Dendritic cell treated with granulocyte-macrophage colony-stimulating factor and Interleukin-4, amounts not matched to agents 40 ng/mL and 50 ng/mL, for 4 days (primary cell): ENCODE data around the gene NT5C3A.

Source experiments
- H3K27ac Mint-ChIP-seq: one replicate; pipeline ENCODE4 v1.8.0; 2022; ENCODE audit warnings: mild to moderate bottlenecking, mixed read lengths
- H3K27me3 Mint-ChIP-seq: one replicate; pipeline ENCODE4 v1.8.0; 2022; ENCODE audit warnings: mild to moderate bottlenecking, mixed read lengths
- H3K36me3 Mint-ChIP-seq: one replicate; pipeline ENCODE4 v1.8.0; 2022; ENCODE audit warnings: low read depth, mixed read lengths
- H3K4me1 Mint-ChIP-seq: one replicate; pipeline ENCODE4 v1.8.0; 2022; ENCODE audit warnings: low read depth, mixed read lengths
- H3K4me3 Mint-ChIP-seq: one replicate; pipeline ENCODE4 v1.8.0; 2022; ENCODE audit warnings: mild to moderate bottlenecking, moderate library complexity, mixed read lengths
- H3K9me3 Mint-ChIP-seq: one replicate; pipeline ENCODE4 v1.8.0; 2022; ENCODE audit warnings: mixed read lengths
- intact Hi-C: fragments of 100-400 bp; cut with micrococcal nuclease; formaldehyde crosslinking; loops from one replicate; pipeline ENCODE4 v1.15.0; 2022

Gene NT5C3A

GRCh38 chr7:33091111-33091531 is 28.5 kb upstream of the NT5C3A start:
- Mint-ChIP-seq H3K9me3 (no peaks in the 10 kb centered on the region), H3K27ac (no peak overlapping the region), H3K4me3 (no peak overlapping the region), H3K36me3 (peaks cover 31% of the 10 kb centered on the region), H3K27me3 (no peaks in the 10 kb centered on the region), H3K4me1 (peaks cover 5% of the 10 kb centered on the region)
- intact Hi-C loops: no loop called here

DNA sequence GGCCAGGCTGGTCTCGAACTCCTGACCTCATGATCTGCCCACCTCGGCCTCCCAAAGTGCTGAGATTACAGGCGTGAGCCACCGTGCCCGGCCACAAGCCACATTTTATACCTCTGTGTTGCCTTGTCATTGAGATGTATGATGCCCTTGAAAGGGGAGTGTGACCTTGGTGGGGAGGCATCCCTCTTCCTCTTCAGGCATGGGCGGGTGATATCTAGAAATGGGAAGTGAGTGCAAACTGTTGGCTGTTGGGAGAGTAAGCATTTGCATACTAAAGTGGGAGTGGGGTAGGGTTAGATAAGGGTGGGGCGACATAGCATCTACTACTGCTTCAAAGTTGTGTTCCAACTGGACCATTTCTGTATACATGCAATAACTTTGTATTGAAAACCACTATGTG is 26.6 kb upstream of the NT5C3A start:
- Mint-ChIP-seq H3K9me3 (no peaks in the 10 kb centered on the region), H3K27ac (no peak overlapping the region), H3K4me3 (no peak overlapping the region), H3K4me1 (peaks cover 5% of the 10 kb centered on the region), H3K36me3 (peaks cover 11% of the 10 kb centered on the region), H3K27me3 (no peaks in the 10 kb centered on the region)
- intact Hi-C loops: no loop called here

DNA sequence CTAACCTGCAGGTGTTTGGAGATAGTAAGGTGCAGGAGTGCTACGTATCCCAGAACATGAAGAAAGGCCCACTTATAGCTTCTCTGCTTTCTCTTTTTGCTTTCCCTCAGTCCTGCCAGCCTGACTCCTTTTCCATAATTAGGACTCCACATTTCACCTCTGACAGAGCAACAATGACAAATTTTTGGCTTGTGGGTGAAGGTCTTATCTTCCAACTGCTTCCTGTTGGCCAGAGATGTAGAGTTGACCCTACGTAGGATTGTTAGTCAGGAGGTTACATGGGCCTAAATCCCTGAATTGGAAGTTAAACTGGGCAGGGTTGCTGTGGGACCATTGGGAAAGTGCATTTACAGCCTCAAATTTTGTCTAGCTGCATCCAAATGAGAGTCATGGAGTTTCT is 25.3 kb upstream of the NT5C3A start:
- Mint-ChIP-seq H3K36me3 (no peaks in the 10 kb centered on the region), H3K27me3 (no peaks in the 10 kb centered on the region), H3K4me3 (no peak overlapping the region), H3K27ac (no peak overlapping the region), H3K9me3 (no peaks in the 10 kb centered on the region), H3K4me1 (peaks cover 5% of the 10 kb centered on the region)
- intact Hi-C loops: no loop called here

DNA sequence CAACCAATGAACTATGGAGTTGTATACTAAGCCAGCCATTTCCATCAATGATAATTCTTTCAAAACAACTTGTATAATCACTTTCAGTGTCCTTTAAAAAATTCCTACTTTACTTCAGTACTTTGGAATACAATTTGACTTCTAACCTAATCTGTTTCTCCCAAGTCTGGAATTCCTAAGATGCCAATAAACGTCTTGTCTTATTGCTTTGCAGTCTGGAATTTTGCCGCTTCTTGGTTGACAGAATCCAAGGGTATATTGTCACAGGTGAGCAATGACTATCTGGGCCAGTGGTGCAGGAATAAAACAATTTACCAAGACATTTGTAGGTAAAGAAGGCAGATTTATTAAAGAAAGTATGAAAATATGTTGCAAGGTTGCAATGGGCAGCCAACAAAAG is 24.8 kb upstream of the NT5C3A start:
- intact Hi-C loops: no loop called here
- no peaks in the 10 kb centered on the region for H3K9me3 Mint-ChIP-seq
- H3K36me3 Mint-ChIP-seq: no peaks in the 10 kb centered on the region
- H3K27me3 Mint-ChIP-seq: no peaks in the 10 kb centered on the region
- H3K27ac Mint-ChIP-seq: no peak overlapping the region
- H3K4me3 Mint-ChIP-seq: no peak overlapping the region
- H3K4me1 Mint-ChIP-seq: peaks cover 5% of the 10 kb centered on the region

GRCh38 chr7:33079763-33080690 is 17.5 kb upstream of the NT5C3A start:
- Mint-ChIP-seq H3K36me3 (no peaks in the 10 kb centered on the region), H3K27ac (no peak overlapping the region), H3K4me3 (no peak overlapping the region), H3K4me1 (no peaks in the 10 kb centered on the region), H3K9me3 (no peaks in the 10 kb centered on the region), H3K27me3 (peaks cover 14% of the 10 kb centered on the region)
- intact Hi-C loops: no loop called here

DNA sequence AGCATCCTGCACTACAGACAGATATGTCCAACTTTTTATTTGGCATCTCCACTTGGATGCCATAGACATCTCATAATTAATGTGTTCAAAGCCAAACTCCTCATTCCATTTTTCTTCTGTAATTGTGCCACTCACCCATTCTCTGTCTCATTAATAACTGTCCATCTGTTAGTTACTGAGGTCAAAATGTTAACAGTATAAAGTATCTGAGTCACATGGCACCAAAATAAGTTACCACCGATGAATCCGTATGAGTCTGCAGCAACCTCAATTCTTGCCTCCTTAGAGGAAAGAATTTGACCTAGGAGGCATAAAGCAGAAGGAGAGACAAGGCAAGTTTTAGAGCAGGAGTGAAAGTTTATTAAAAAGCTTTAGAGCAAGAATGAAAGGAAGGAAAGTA is 16.5 kb upstream of the NT5C3A start:
- Mint-ChIP-seq H3K27me3 (peaks cover 14% of the 10 kb centered on the region), H3K27ac (no peak overlapping the region), H3K4me3 (no peak overlapping the region), H3K36me3 (no peaks in the 10 kb centered on the region), H3K4me1 (no peaks in the 10 kb centered on the region), H3K9me3 (no peaks in the 10 kb centered on the region)
- intact Hi-C loops: no loop called here

- H3K27me3 Mint-ChIP-seq: peaks cover 14% of the 10 kb centered on the region
- intact Hi-C loops: no loop called here
- no peak overlapping the region for H3K27ac Mint-ChIP-seq
- no peaks in the 10 kb centered on the region for H3K4me1 Mint-ChIP-seq
- H3K36me3 Mint-ChIP-seq: no peaks in the 10 kb centered on the region
- H3K4me3 Mint-ChIP-seq: no peak overlapping the region
- H3K9me3 Mint-ChIP-seq: no peaks in the 10 kb centered on the region
Observed at GRCh38 chr7:33076737-33077136, 14.2 kb upstream of the NT5C3A start.

DNA sequence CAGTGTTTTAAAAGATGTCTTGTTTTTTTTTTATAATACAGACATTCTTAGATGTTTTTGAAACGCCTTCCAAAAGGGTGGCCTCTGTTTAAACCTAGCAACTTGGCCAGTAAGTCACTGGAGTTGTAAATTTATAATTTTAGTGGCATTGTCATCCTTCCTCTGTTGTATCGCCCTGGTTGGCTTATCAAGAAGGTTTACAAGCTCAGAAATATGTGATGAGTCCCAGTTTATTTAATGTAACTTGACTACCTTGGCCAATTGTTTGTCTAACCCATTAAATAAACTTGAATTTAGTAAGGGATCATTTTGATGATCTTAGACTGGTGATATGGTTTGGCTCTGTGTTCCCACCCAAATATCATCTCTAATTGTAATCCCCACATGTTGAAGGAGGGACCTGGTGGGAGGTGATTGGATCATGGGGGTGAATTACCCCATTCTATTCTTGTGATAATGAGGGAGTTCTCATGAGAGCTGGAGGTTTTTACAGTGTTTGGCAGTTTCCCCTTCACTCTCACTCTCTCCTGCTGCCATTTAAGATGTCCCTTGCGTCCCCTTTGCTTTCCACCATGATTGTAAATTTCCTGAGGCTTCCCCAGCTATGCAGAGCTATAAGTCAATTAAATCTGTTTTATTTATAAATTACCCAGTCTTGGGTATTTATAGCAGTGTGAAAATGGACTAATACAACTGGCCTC is 13.4 kb upstream of the NT5C3A start:
- H3K36me3 Mint-ChIP-seq: no peaks in the 10 kb centered on the region
- H3K4me3 Mint-ChIP-seq: no peak overlapping the region
- peaks cover 3% of the 10 kb centered on the region for H3K9me3 Mint-ChIP-seq
- intact Hi-C loops: no loop called here
- no peaks in the 10 kb centered on the region for H3K4me1 Mint-ChIP-seq
- H3K27ac Mint-ChIP-seq: no peak overlapping the region
- H3K27me3 Mint-ChIP-seq: peaks cover 14% of the 10 kb centered on the region

- Mint-ChIP-seq H3K4me3 (no peak overlapping the region), H3K27ac (no peak overlapping the region), H3K4me1 (no peaks in the 10 kb centered on the region), H3K9me3 (peaks cover 20% of the 10 kb centered on the region), H3K27me3 (peaks cover 13% of the 10 kb centered on the region), H3K36me3 (no peaks in the 10 kb centered on the region)
- intact Hi-C loops: no loop called here
Observed at GRCh38 chr7:33073243-33073642, 10.7 kb upstream of the NT5C3A start.

- peaks cover 20% of the 10 kb centered on the region for H3K9me3 Mint-ChIP-seq
- no peak overlapping the region for H3K4me3 Mint-ChIP-seq
- no peaks in the 10 kb centered on the region for H3K4me1 Mint-ChIP-seq
- intact Hi-C loops: no loop called here
- peaks cover 12% of the 10 kb centered on the region for H3K27me3 Mint-ChIP-seq
- H3K36me3 Mint-ChIP-seq: no peaks in the 10 kb centered on the region
- no peak overlapping the region for H3K27ac Mint-ChIP-seq
Observed at GRCh38 chr7:33072471-33072870, 9.9 kb upstream of the NT5C3A start.

- intact Hi-C loops: no loop called here
- H3K4me3 Mint-ChIP-seq: no peak overlapping the region
- peaks cover 29% of the 10 kb centered on the region for H3K9me3 Mint-ChIP-seq
- no peaks in the 10 kb centered on the region for H3K4me1 Mint-ChIP-seq
- H3K36me3 Mint-ChIP-seq: no peaks in the 10 kb centered on the region
- peaks cover 1% of the 10 kb centered on the region for H3K27me3 Mint-ChIP-seq
- H3K27ac Mint-ChIP-seq: no peak overlapping the region
Observed at GRCh38 chr7:33070831-33071230, 8.3 kb upstream of the NT5C3A start.

GRCh38 chr7:33070277-33070676 is 7.7 kb upstream of the NT5C3A start:
- Mint-ChIP-seq H3K36me3 (no peaks in the 10 kb centered on the region), H3K4me3 (no peak overlapping the region), H3K27me3 (peaks cover 1% of the 10 kb centered on the region), H3K4me1 (no peaks in the 10 kb centered on the region), H3K27ac (no peak overlapping the region), H3K9me3 (peaks cover 34% of the 10 kb centered on the region)
- intact Hi-C loops: no loop called here

GRCh38 chr7:33067921-33068320 is 5.3 kb upstream of the NT5C3A start:
- no peak overlapping the region for H3K27ac Mint-ChIP-seq
- peaks cover 1% of the 10 kb centered on the region for H3K27me3 Mint-ChIP-seq
- H3K9me3 Mint-ChIP-seq: peaks cover 42% of the 10 kb centered on the region
- peaks cover 5% of the 10 kb centered on the region for H3K4me1 Mint-ChIP-seq
- intact Hi-C loops: loop anchor here (10.0 kb wide), 1 partner anchor 573 kb away; the partner anchor contains the start of genes AVL9 and LSM5
- no peak overlapping the region for H3K4me3 Mint-ChIP-seq
- H3K36me3 Mint-ChIP-seq: peaks cover 4% of the 10 kb centered on the region

GRCh38 chr7:33066771-33067170 is 4.2 kb upstream of the NT5C3A start:
- Mint-ChIP-seq H3K27me3 (peaks cover 1% of the 10 kb centered on the region), H3K4me1 (peaks cover 5% of the 10 kb centered on the region), H3K27ac (no peak overlapping the region), H3K4me3 (no peak overlapping the region), H3K36me3 (peaks cover 10% of the 10 kb centered on the region), H3K9me3 (peaks cover 42% of the 10 kb centered on the region)
- intact Hi-C loops: loop anchor here (10.0 kb wide), 1 partner anchor 572 kb away; the partner anchor contains the start of genes AVL9 and LSM5
